Measurements from ENCODE around the gene GGT1. TPM values are rescaled to one million over a fixed set of nuclear protein-coding genes. Genes with fewer than 3 reads are reported as not detected.
A peak's percentile ranks its signal among the peaks of the same experiment; 100 is the strongest.

The GGT1 gene
- total RNA-seq, 2 donors from 2014 or later: 64.6 to 114 TPM

DNA sequence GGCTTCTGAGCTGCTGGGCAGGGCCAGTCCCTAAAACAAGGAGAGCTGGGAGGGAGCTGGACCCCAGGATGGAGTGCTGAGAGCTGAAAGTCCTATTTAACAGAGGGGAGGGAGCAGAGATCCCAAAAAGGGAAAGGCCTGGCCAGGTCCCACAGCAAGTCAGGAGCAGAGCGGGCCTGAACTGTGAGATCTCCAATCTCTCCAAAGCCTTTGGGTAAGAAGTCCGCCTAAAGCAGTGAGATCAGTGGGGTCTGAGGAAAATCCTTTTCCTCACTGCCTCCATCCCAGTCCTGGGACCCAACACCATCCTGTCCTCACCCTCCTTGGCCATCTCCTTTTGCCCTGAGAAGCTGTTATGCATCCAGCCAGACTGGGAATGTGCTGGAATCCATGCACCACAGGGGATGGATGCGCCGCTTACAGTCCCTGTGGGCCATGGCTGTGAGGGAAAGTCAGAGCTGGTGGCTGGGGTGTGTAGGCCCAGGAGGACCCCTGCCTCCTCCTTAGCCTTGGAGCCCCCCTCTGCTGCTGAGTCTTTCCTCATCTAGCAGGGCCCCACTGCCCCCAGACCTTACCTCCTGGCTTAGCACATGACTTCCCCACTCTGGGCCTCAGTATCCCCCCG is 18.7 kb upstream of the GGT1 start:
- 52% methylated on average over 3 of the region's 5 CpGs for WGBS

GRCh38 chr22:24584871-24585411 is 18.1 kb upstream of the GGT1 start:
- H3K27ac ChIP-seq: peak overlapping the region; percentile 49 to 75

More for the DNA sequence above, 18.7 kb upstream of the GGT1 start:
- Histone ChIP-seq H3K9me3 (no peaks in the 10 kb centered on the region), H3K4me3 (no peak overlapping the region), H3K27ac (peak overlapping the region; percentile 49 to 75), H3K27me3 (replicated peaks; ENCODE audit: insufficient read depth) (no peaks in the 10 kb centered on the region), H3K36me3 (no peaks in the 10 kb centered on the region), H3K4me1 (replicated peaks) (peaks cover 35% of the 10 kb centered on the region)
- DNase-seq (ENCODE audit: low spot score): no peak
- intact Hi-C loops (cut with DNase I): no loop called here
- no peak for TF ChIP-seq CTCF (IDR thresholded peaks at IDR 0.05)
- TF ChIP-seq POLR2AphosphoS5 (IDR thresholded peaks at IDR 0.05): no peak
- no peak for TF ChIP-seq POLR2A (IDR thresholded peaks at IDR 0.05)

GRCh38 chr22:24585461-24585860 is 17.5 kb upstream of the GGT1 start:
- no peaks in the 10 kb centered on the region for H3K9me3 ChIP-seq
- H3K27me3 ChIP-seq (replicated peaks; ENCODE audit: insufficient read depth): no peaks in the 10 kb centered on the region
- 100% methylated on average over 3 of the region's 3 CpGs for WGBS
- no peak overlapping the region for H3K4me3 ChIP-seq
- peaks cover 37% of the 10 kb centered on the region for H3K4me1 ChIP-seq (replicated peaks)
- intact Hi-C loops (cut with DNase I): no loop called here
- no peak for TF ChIP-seq POLR2AphosphoS5 (IDR thresholded peaks at IDR 0.05)
- no peak for TF ChIP-seq POLR2A (IDR thresholded peaks at IDR 0.05)
- TF ChIP-seq CTCF (IDR thresholded peaks at IDR 0.05): no peak
- H3K36me3 ChIP-seq: no peaks in the 10 kb centered on the region
- H3K27ac ChIP-seq: peak overlapping the region in 1 of 2 donors; percentile 75
- no peak for DNase-seq (ENCODE audit: low spot score)

More at GRCh38 chr22:24584871-24585411, 18.1 kb upstream of the GGT1 start:
- Histone ChIP-seq H3K36me3 (no peaks in the 10 kb centered on the region), H3K27me3 (replicated peaks; ENCODE audit: insufficient read depth) (no peaks in the 10 kb centered on the region), H3K4me3 (no peak overlapping the region), H3K4me1 (replicated peaks) (peaks cover 37% of the 10 kb centered on the region), H3K9me3 (no peaks in the 10 kb centered on the region)
- intact Hi-C loops (cut with DNase I): no loop called here
- no peak for DNase-seq (ENCODE audit: low spot score)
- TF ChIP-seq POLR2AphosphoS5 (IDR thresholded peaks at IDR 0.05) (no peak), POLR2A (IDR thresholded peaks at IDR 0.05) (no peak), CTCF (IDR thresholded peaks at IDR 0.05) (no peak)
- WGBS: 89% methylated on average over 10 of the region's 10 CpGs

GRCh38 chr22:24585927-24586546 is 17.0 kb upstream of the GGT1 start:
- intact Hi-C loops (cut with DNase I): no loop called here
- Histone ChIP-seq H3K4me1 (replicated peaks) (peaks cover 37% of the 10 kb centered on the region), H3K9me3 (no peaks in the 10 kb centered on the region), H3K27me3 (replicated peaks; ENCODE audit: insufficient read depth) (no peaks in the 10 kb centered on the region), H3K36me3 (no peaks in the 10 kb centered on the region), H3K4me3 (no peak overlapping the region), H3K27ac (no peak overlapping the region)
- whole genome bisulfite sequencing: 95% methylated on average over 24 of the region's 24 CpGs
- TF ChIP-seq POLR2A (IDR thresholded peaks at IDR 0.05) (no peak), CTCF (IDR thresholded peaks at IDR 0.05) (no peak), POLR2AphosphoS5 (IDR thresholded peaks at IDR 0.05) (no peak)
- DNase-seq (ENCODE audit: low spot score): no peak
